LHCN-M2 (cell line): ENCODE results near the gene NEUROG1. TPM values are rescaled to one million over a fixed set of nuclear protein-coding genes. Genes with fewer than 3 reads are reported as not detected.
A peak's percentile ranks its signal among the peaks of the same experiment; 100 is the strongest.
"Not testable (repeated sequence)": the region's sequence is repeated elsewhere in the genome, so short reads cannot be mapped to it uniquely, and the experiment has no call there.

ENCODE experiments used
- DNase-seq: peaks from one replicate; pipeline ENCODE4 v3.0.0-alpha.2; 2012; ENCODE audit warnings: low read depth
- total RNA-seq: library from RNA; depleted of rRNA; stranded (reverse); fragments of >200 nt; gene quantifications from 2 replicates; pipeline ENCODE4 v1.2.3, GENCODE V29; 2014

Gene NEUROG1
- total RNA-seq, 1 experiment from 2014 or later: not detected

- no peak for DNase-seq
Measured at GRCh38 chr5:135537745-135538144, 2.0 kb upstream of the NEUROG1 start.

- no peak for DNase-seq
Measured at GRCh38 chr5:135537271-135537670, 1.5 kb upstream of the NEUROG1 start.

GRCh38 chr5:135535420-135535819 is 344 bp downstream of the NEUROG1 start:
- DNase-seq: no peak

- DNase-seq: no peak
Measured at GRCh38 chr5:135534609-135535419, 950 bp downstream of the NEUROG1 start.

GRCh38 chr5:135533794-135534193 is 2.0 kb downstream of the NEUROG1 start:
- no peak for DNase-seq

GRCh38 chr5:135533334-135533733 is 2.4 kb downstream of the NEUROG1 start:
- no peak for DNase-seq

- DNase-seq: not testable (repeated sequence)
Measured at GRCh38 chr5:135529576-135529975, 6.2 kb downstream of the NEUROG1 start.

- DNase-seq: no peak
Measured at GRCh38 chr5:135526924-135527323, 8.8 kb downstream of the NEUROG1 start.

GRCh38 chr5:135521964-135522363 is 13.8 kb downstream of the NEUROG1 start:
- no peak for DNase-seq

GRCh38 chr5:135517631-135518030 is 18.1 kb downstream of the NEUROG1 start:
- no peak for DNase-seq

GRCh38 chr5:135514116-135514515 is 21.6 kb downstream of the NEUROG1 start:
- DNase-seq: no peak

- no peak for DNase-seq
Measured at GRCh38 chr5:135511761-135512575, 23.8 kb downstream of the NEUROG1 start.

GRCh38 chr5:135509995-135510394 is 25.8 kb downstream of the NEUROG1 start:
- DNase-seq: no peak

- no peak for DNase-seq
Measured at GRCh38 chr5:135508496-135509005, 27.2 kb downstream of the NEUROG1 start.

- no peak for DNase-seq
Measured at GRCh38 chr5:135505973-135506372, 29.8 kb downstream of the NEUROG1 start.

- DNase-seq: no peak
Measured at GRCh38 chr5:135504376-135504775, 31.4 kb downstream of the NEUROG1 start.

- no peak for DNase-seq
Measured at GRCh38 chr5:135503871-135504270, 31.9 kb downstream of the NEUROG1 start.

GRCh38 chr5:135502836-135503520 is 32.8 kb downstream of the NEUROG1 start:
- no peak for DNase-seq

- DNase-seq: no peak
Measured at GRCh38 chr5:135501965-135502364, 33.8 kb downstream of the NEUROG1 start.

GRCh38 chr5:135498637-135498995 is 37.1 kb downstream of the NEUROG1 start:
- DNase-seq: no peak

- peak; percentile 35 for DNase-seq
Measured at GRCh38 chr5:135497971-135498636, 37.7 kb downstream of the NEUROG1 start.
